KMS-11 (cell line): ENCODE data around the gene EPHB1.
A peak's percentile ranks its signal among the peaks of the same experiment; 100 is the strongest.

Experiments
- H2AFZ ChIP-seq: fragments of 200-600 bp; sonication (generic); 2 replicates; pipeline ENCODE4 v1.6.1; 2016; ENCODE audit warnings: antibody characterized with exemption, mixed run types, low read depth
- H3K27ac ChIP-seq: fragments of 200-600 bp; sonication (generic); 2 replicates; pipeline ENCODE4 v1.6.1; 2016; ENCODE audit warnings: mild to moderate bottlenecking, mixed run types
- H3K27me3 ChIP-seq: fragments of 200-600 bp; sonication (generic); 2 replicates; pipeline ENCODE4 v1.6.1; 2017; ENCODE audit warnings: mild to moderate bottlenecking, low read depth, mixed run types, moderate library complexity; ENCODE audit not compliant: insufficient read depth
- H3K36me3 ChIP-seq: fragments of 200-600 bp; sonication (generic); 2 replicates; pipeline ENCODE4 v1.6.1; 2017; ENCODE audit warnings: mild to moderate bottlenecking, mixed run types; ENCODE audit not compliant: insufficient read depth
- H3K4me1 ChIP-seq: fragments of 200-600 bp; sonication (generic); 2 replicates; pipeline ENCODE4 v1.6.1; 2016; ENCODE audit warnings: mild to moderate bottlenecking, low read depth, mixed run types; ENCODE audit not compliant: poor library complexity, severe bottlenecking
- H3K4me2 ChIP-seq: fragments of 200-600 bp; sonication (generic); 2 replicates; pipeline ENCODE4 v1.7.0; 2016; ENCODE audit warnings: mild to moderate bottlenecking, mixed run types
- H3K4me3 ChIP-seq: fragments of 200-600 bp; sonication (generic); IDR thresholded peaks from 2 replicates; pipeline ENCODE4 v1.6.1; 2017; ENCODE audit warnings: low read depth, low read length, mixed read lengths; ENCODE audit not compliant: insufficient read depth
- H3K79me2 ChIP-seq: fragments of 200-600 bp; sonication (generic); 2 replicates; pipeline ENCODE4 v1.6.1; 2016; ENCODE audit warnings: low read depth, mixed run types; ENCODE audit not compliant: insufficient read depth
- H3K9ac ChIP-seq: fragments of 200-600 bp; sonication (generic); 2 replicates; pipeline ENCODE4 v1.6.1; 2016; ENCODE audit warnings: mild to moderate bottlenecking, mixed run types
- H4K20me1 ChIP-seq: fragments of 200-600 bp; sonication (generic); 2 replicates; pipeline ENCODE4 v1.6.1; 2016; ENCODE audit warnings: mild to moderate bottlenecking, mixed run types; ENCODE audit not compliant: insufficient read depth
- CTCF ChIP-seq: fragments of 200-600 bp; sonication (generic); conservative IDR thresholded peaks from 2 replicates; pipeline ENCODE4 v1.6.1; 2017; ENCODE audit warnings: low read depth, mild to moderate bottlenecking, antibody characterized with exemption, low read length, moderate library complexity, mixed read lengths

EPHB1 gene

GRCh38 chr3:134903837-134904236 is 108.8 kb downstream of the EPHB1 start:
- no peaks in the 10 kb centered on the region for H4K20me1 ChIP-seq
- peak overlapping the region; percentile 97 for H3K4me2 ChIP-seq
- no peaks in the 10 kb centered on the region for H3K27me3 ChIP-seq
- H3K4me3 ChIP-seq = peak overlapping the region; percentile 64
- H3K79me2 ChIP-seq = peaks cover 7% of the 10 kb centered on the region; the same call in 1 of the 2 replicates
- peak overlapping the region; percentile 59; the same call in 1 of the 2 replicates for H3K9ac ChIP-seq
- TF ChIP-seq CTCF = no peak
- no peaks in the 10 kb centered on the region for H3K36me3 ChIP-seq
- H3K4me1 ChIP-seq = peaks cover 62% of the 10 kb centered on the region
- H3K27ac ChIP-seq = peak overlapping the region; percentile 87
- H2AFZ ChIP-seq = peak overlapping the region; percentile 36; the same call in 1 of the 2 replicates

GRCh38 chr3:134904241-134904771 is 109.2 kb downstream of the EPHB1 start:
- peaks cover 7% of the 10 kb centered on the region; the same call in 1 of the 2 replicates for H3K79me2 ChIP-seq
- no peaks in the 10 kb centered on the region for H3K27me3 ChIP-seq
- TF ChIP-seq CTCF = no peak
- peak overlapping the region; percentile 59; the same call in 1 of the 2 replicates for H3K9ac ChIP-seq
- H3K4me2 ChIP-seq = peak overlapping the region; percentile 97
- H2AFZ ChIP-seq = peak overlapping the region; percentile 36; the same call in 1 of the 2 replicates
- H3K4me3 ChIP-seq = no peak overlapping the region
- H3K4me1 ChIP-seq = peaks cover 62% of the 10 kb centered on the region
- H3K27ac ChIP-seq = peak overlapping the region; percentile 87
- H4K20me1 ChIP-seq = no peaks in the 10 kb centered on the region
- no peaks in the 10 kb centered on the region for H3K36me3 ChIP-seq

- no peaks in the 10 kb centered on the region for H4K20me1 ChIP-seq
- H3K27me3 ChIP-seq = no peaks in the 10 kb centered on the region
- peak overlapping the region; percentile 97 for H3K4me2 ChIP-seq
- TF ChIP-seq CTCF = no peak
- H3K27ac ChIP-seq = peak overlapping the region; percentile 87
- H3K79me2 ChIP-seq = peaks cover 7% of the 10 kb centered on the region; the same call in 1 of the 2 replicates
- H2AFZ ChIP-seq = no peak overlapping the region
- H3K9ac ChIP-seq = peak overlapping the region; percentile 59; the same call in 1 of the 2 replicates
- H3K4me1 ChIP-seq = peaks cover 62% of the 10 kb centered on the region
- H3K4me3 ChIP-seq = no peak overlapping the region
- H3K36me3 ChIP-seq = no peaks in the 10 kb centered on the region
Measured at GRCh38 chr3:134904776-134905646, 110.0 kb downstream of the EPHB1 start.

- TF ChIP-seq CTCF = no peak
- H3K4me3 ChIP-seq = no peak overlapping the region
- H2AFZ ChIP-seq = no peak overlapping the region
- no peaks in the 10 kb centered on the region for H3K27me3 ChIP-seq
- peaks cover 7% of the 10 kb centered on the region; the same call in 1 of the 2 replicates for H3K79me2 ChIP-seq
- H3K36me3 ChIP-seq = no peaks in the 10 kb centered on the region
- H3K4me2 ChIP-seq = peak overlapping the region; percentile 97
- H3K4me1 ChIP-seq = peaks cover 59% of the 10 kb centered on the region
- no peaks in the 10 kb centered on the region for H4K20me1 ChIP-seq
- H3K27ac ChIP-seq = peak overlapping the region; percentile 87; the same call in 1 of the 2 replicates
- peak overlapping the region; percentile 59; the same call in 1 of the 2 replicates for H3K9ac ChIP-seq
Measured at GRCh38 chr3:134905647-134905935, 110.5 kb downstream of the EPHB1 start.
